NCI-H2171 (cell line): ENCODE data around the gene TCF7L2.

Source experiments
- DNase-seq: peaks from one replicate; lab custom pipeline; 2025; lab: John Stamatoyannopoulos, UW

TCF7L2 gene

DNA sequence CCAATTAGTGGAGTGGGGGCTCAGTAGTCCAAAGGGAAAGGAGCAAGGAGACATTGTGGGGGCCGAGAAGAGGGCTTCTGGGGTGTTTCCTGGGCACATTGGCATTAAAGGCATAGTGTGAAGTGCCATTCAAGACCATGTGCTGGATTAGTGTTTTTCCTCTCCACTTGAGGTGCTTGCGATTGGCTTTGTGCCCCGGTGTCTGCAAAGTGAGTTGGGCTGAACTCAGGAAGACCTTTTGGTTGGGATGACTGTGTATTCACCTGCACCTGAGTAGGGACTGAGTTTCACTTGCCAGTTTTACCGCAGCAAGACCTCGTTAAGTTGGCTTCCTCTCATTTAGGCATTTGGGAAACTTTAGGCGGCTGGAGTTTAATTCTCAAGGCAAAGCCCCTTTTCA, 73.0 kb downstream of the TCF7L2 start:
- no peak for DNase-seq

DNA sequence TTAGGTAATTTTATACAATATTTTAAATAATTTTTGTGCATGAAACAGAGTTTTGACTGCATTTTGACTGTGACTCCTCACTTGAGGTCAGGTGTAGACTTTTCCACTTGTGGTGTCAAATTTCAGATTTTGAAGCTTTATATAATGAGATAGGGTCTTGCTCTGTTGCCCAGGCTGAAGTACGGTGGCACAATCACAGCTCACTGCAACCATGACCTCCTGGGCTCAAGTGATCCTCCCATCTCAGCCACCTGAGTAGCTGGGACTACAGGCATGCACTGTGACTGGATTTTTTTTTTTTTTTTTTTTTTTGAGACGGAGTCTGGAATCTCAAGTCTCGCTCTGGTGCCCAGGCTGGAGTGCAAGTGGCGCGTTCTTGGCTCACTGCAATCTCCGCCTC, 74.9 kb downstream of the TCF7L2 start:
- DNase-seq = no peak

DNA sequence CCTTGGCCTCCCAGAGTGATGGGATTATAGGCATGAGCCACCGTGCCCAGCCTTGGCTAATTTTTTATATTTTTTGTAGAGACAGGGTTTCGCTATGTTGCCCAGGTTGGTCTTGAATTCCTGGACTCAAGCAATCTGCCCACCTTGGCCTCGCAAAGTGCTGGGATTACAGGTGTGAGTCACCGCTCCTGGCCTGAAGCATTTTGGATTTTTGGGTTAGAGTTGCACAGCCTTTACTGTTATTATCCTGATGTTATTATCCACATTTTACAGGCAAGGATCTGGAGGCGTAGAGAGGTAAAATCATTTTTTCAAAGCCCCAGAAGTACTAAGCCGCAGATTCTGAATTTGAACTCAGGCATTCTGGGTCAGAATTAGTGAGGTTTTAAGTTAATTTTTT, 75.4 kb downstream of the TCF7L2 start:
- DNase-seq = no peak

DNA sequence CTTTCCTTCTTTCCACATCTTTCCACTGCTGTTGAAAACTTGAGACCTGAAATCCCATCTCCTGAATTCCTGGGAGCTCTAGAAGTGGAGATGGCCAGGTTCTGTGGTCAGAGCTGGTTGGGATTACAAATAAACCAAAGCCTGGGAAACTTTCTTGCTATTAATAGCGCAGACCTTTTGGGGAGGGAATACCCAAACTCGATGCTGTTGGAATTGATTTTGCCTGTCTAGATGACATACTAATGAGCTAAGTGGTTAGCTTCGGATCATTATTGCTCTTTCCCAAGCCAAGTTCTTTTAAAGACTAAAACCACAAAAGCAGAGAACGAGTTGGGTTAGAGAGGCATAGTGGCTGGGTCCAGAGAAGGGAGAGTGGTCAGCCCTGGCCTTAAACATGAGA, 76.6 kb downstream of the TCF7L2 start:
- DNase-seq = no peak

DNA sequence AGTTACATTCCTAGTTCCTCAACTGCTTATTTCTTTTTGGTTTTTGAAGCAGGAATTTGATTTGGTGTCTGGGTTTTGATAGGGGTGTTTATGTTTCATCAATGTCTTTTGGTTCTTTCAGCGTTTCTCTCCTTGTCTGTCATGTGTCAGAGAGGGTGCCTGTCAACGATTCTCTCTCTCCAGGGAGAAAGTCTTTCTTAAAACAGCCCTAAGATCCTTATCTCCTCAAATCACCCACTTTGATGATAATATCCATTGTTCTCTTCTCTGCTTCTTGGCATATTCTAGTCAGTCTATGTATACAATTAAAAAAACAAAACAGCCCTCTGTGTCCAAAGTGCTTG, 77.2 kb downstream of the TCF7L2 start:
- DNase-seq = no peak

DNA sequence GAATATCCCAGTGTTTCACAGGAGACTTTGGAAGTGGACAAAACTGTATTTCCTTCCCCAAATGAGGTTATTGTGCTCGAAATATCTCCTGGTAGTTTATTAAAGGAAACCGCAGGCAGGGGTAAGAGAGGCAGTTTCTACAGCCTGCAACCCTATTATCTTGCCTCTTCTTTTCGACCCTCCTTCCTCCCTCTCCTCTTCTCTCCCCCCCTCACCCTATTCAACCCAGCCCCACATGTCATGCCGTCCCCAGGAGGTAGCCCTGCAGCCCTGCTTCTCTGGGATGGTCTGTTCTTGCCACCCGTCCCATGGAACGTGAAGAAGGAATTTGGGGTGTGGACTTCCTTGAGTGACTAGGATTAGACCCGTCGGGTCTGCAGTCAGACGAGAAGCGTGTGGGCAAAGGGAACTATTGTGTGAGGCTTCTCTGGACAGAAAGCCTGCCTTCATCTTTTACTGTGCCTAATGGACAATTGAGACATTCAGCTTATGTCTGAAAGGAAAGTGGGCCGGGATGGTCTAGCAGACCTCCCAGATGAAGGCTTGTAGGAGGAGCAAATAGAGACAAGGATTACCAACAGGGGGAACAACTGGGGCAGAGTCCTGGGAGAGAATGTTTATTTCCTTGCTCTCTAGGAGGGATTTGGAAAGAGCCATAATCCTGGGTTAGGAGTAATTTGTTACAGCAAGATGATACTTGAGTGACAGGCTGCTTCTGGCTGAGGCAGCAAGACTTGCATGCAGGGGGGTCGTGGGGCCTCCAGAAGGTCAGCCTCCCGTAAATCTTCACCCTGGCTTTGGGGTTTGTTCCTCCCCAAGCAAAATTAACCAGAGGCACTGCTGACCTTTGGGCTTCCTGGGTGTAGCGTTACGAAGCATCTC, 77.8 kb downstream of the TCF7L2 start:
- DNase-seq = no peak

DNA sequence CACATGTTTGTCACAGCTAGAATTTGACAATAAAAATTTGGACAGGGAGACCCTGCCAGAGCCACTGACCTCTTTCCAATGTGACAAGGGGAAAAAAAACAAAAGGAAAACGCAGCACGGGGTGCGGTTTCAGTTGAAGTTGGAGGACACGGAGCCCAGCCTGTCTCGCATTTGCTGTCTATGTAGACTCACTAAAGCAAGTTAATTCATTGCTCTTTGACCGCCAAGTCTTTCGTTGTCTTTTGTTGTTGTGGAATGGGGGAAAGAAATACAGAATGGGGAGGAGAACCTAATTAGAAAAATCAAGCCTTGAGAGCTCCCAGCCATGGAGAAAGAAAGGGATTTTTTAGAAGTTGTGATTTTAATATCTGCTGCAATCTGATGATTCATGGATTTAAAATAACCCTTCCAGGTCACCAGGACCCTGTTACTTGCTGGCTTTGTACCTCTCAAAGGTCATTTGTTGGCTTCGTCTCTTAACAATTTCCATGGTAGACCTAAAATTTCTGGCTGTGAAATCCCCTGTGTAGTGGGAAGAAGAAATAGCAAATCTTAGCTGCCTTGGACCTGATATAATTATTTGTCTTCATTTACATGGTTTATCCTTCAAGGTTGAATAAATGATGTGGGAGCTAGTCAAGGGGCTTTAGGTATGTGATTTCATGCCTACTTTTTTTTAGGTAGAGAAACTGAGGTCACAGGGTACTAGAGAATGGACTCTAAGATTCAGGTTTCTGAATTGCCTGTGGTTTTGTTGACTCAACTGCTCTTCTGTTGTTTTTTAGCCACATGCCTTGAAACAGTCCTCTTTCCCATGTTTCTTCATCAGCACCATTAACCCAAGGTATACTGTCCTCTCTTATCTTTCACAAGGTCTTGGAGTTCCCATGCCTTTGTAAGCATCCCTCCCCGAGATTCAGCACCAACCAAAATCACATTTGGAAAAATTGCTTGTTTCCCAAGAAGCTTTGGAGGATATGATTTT, 78.7 kb downstream of the TCF7L2 start:
- DNase-seq = no peak

DNA sequence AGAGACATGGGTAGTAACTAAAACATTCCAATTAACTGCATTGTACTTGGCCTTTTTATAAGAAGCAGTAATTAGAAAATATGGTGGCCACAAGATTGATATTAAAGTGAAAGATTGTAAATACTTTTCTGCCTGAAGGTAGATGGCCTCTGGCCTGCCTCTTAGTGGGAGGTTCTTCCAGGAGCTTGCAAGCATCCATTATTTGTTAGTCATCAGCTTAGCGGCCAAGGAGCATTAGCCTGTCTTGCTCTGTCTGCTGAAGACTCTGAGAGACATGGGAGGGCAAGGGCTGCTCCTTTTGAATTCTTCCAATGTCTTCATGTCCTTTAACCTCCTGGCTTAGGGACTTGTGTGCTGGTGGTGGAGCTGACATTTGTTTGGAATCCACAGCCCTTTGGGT, 80.4 kb downstream of the TCF7L2 start:
- DNase-seq = no peak

DNA sequence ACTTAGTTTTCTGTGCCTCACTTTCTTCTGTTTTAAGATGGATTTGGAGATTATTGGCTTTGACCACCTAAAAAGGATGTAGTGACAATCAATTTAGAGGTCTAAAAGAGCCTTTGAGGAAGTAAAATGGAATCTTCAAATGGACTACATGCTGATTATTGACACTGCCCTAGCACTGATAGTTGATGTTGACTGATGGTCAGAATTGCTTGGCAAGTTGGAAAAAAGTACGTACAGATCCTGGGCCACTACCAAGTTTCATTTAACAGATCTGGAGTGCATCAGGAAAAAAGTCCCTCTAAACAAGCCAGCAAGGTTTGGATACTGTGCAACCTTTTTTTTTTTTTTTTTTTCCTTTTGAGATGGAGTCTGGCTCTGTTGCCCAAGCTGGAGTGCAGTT, 81.1 kb downstream of the TCF7L2 start:
- no peak for DNase-seq

DNA sequence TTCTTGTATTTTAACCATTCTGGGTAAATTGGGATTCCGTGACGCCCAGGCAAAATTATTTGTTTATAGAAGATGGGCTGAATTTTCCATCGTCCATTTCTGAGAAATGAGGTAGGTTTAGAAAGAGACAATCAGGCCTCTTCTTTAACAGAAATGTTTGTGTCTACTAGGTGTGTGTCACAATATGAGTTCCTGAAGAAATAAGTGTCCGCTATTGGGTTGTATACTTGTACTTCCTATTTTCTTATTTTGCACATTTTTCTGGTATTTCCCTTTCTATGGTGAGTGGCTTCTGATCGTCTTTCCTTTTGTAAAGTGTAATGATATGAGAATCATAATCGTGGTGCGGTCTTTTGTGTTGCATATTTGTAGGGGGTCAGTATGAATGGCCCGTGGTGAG, 83.9 kb downstream of the TCF7L2 start:
- DNase-seq = no peak

DNA sequence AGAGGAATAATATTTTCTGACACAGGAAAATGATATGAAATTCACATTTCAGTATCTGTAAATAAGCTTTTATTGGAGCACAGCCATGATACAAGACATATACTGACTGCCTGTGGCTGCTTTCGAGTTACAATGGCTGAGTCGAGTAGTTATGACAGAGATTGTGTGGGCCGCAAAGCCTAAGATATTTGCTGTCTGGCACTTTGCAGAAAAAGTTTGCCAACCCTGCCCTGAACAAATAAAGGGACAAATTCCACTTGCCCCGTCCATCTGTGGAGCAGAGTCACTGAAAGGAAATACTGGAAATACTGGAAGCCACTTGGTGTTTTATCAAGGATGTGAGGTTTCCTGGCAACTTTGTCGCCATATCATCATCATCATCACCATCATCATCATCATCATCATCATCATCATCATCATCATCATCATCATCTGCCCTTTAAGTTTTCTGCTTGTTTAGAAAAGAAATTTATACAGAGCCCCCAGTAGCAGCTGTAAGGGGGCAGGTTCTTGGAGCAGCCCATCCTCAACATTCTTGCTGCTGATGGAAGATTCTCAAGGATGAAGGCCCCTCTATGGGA, 85.8 kb downstream of the TCF7L2 start:
- DNase-seq = no peak

DNA sequence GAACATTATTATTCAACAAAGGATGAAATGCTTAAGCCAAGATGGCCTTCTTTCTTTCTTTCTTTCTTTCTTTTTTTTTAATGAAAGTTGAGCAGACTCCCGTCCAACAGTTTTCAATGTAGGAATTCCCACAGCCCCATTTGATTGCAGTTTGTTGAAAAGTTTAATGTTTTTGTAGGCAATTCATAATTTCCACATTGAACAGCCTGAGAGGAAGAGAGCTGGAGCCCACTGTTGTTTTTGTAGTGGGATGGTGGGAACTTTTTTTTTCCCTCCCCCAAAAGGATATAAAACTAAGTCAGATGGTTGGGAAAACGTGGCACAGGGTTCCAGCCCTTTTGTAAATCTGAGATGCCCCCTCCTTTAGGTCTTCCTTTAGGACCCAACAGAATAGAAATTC, 86.6 kb downstream of the TCF7L2 start:
- DNase-seq = no peak

DNA sequence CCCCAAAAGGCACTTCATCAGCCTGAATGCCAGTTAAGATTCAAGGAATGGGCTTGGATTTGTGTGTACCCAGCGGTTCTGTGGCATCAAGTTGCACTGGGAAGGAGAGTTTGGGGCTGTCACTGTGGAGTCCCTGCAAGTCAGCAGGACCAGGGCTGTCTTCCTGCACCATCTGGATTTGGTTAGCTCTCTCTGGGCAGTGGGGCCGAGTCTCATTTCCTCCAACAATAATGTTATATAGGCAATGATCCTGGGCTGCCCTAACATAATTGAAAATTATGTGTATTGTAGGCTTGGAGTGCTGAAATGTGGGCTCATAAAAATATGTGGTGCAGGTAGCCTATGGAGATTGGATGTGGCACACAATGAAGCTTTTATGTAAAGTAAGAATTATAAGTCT, 87.2 kb downstream of the TCF7L2 start:
- no peak for DNase-seq

DNA sequence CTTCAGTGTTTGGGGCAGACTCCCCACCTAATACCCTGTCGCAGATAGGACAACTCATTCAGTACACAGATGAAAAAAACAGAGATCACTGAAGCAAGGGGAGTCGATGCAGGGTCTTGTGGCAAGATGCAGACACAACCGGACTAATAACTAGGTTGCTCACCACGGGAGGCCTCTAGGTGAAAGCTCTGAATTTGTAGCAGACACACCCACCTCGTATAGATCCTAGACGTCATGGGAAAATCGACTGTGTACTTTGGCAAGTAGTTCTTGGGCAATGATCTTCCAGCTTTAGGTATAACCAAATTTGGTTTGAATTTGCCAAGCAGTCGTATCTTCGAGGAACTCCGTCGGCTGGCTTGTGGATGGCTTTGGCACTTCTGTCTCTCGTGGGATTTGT, 88.1 kb downstream of the TCF7L2 start:
- DNase-seq = no peak

DNA sequence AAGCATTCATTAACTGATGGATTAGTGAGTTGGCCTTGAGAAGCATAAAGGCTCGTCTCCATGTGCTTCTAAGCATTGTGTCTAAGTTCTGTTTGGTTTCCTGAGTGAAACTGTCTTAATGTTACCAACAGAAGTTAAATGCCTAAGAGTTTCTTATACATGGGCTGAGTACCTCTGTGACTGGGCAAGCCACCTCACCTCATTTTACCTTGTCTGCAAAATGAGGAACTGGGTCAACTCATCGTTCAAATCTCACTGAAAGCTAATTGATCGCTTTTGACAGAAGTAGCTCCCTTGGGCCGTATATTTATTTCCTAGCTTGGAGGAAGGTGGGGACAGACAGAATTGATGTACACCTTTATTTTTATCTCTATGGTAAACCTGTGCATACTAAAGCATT, 88.9 kb downstream of the TCF7L2 start:
- DNase-seq = no peak

DNA sequence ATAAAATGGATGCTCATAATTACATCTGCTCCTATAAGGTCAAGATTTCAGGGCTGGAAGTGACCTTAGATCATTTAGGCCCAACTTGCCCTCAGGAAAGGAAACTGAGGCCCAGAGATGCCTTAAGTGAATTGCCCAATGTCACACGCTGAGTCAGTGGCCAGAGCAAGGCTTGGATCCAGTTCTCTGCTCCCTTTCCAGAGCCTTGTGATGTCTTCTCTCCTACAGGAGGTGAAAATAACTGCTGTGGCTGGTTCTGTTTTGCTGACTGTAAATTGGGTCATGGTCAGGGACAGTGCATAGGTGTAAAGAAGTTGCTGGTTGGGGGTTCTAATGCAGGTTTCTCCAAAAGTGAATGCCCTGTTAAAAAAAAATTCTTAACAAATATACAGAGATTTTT, 91.3 kb downstream of the TCF7L2 start:
- DNase-seq = no peak

DNA sequence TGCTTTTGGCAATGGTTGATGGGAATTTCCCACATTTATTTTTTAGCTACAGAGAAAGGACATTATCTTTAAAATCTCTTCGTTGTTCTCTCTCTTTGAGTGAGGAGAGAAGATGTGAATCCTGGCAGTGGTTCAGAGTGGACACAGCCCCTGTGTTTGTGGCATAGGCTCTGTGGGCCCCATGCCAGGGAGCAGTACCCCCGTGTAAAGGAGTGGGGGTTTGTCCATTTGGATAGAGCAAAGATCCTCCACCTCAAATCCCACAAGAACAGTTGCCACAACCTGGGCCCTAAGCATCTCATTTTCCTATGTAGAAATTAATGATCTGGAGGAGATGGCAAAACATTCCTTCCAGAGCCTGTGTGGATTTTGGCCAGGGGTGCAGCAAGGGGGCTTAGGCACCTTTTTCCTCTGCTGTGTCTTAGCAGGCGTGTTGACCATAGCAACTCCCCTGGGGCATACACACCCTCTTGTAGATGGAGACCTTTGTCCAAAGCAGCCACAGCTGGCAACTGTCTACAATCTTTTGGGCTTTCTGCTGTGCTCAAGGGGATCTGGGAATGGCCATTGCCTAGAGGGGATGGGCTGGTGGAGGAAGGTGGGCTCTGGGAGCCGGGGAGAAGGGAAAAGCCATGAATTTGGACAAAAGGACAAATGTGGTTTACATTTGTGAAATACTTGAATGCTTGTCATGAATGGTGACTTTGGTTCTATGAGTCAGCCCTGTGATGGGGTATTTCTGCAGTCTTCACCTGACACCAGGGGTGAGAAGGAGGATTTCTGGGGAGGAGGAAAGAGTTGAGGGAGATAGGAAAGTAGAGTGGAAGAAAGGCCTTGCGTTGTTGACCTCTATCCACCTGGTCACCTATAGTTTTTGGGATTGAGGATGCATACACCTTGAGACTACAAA, 92.0 kb downstream of the TCF7L2 start:
- no peak for DNase-seq

DNA sequence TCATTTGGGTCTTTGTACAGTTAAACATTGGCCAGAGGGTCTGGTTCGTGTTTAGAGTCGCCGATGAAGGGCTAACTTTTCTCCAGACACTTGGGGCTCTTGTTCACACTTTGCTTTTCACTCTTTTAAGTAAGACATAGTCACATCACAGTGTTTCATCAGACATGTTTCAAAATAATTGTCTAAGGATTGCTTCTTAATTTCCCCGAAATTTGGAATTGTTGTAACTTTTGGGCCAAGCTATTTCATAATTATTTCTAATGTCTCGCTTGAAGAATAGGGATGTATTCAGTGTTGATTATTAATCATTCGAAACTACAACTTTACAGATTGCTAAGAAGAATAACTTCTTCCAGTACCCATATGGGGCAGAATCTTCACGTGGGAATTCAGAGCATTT, 92.8 kb downstream of the TCF7L2 start:
- no peak for DNase-seq

DNA sequence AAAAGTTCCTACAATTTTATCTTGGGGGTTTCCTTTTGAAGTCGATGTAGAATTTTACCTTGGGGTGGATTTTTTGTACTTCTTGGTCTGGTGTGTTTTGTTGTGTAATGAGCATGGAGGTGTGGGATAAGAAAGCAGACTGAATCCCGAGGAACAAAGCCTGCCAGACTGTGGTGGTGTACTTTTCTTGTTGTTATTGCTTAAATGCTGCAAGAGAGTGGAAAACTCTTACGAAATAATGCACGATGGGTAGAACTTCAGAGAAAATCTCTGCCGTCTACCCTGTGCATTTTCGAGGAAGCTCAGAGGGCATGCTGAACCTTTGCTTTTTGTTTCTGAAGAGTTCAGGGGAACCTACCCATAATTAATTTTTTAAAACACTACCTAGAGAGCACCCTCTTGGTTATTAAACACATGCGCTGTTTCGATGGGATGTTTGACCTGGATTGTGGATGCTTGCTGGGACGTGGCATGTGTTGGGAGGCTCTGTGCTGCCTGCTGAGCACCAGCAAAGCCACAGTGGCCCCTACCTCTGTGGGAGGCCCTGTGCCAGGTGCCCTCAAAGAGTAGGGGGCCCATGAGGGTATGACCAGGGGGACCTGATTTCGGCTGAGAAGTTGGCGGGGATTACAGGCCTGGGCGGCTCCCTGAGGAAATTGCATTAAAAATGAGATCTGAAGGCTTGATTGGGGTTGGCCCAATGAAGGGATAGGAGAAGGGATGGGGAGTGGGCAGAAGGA, 94.1 kb downstream of the TCF7L2 start:
- DNase-seq = no peak

DNA sequence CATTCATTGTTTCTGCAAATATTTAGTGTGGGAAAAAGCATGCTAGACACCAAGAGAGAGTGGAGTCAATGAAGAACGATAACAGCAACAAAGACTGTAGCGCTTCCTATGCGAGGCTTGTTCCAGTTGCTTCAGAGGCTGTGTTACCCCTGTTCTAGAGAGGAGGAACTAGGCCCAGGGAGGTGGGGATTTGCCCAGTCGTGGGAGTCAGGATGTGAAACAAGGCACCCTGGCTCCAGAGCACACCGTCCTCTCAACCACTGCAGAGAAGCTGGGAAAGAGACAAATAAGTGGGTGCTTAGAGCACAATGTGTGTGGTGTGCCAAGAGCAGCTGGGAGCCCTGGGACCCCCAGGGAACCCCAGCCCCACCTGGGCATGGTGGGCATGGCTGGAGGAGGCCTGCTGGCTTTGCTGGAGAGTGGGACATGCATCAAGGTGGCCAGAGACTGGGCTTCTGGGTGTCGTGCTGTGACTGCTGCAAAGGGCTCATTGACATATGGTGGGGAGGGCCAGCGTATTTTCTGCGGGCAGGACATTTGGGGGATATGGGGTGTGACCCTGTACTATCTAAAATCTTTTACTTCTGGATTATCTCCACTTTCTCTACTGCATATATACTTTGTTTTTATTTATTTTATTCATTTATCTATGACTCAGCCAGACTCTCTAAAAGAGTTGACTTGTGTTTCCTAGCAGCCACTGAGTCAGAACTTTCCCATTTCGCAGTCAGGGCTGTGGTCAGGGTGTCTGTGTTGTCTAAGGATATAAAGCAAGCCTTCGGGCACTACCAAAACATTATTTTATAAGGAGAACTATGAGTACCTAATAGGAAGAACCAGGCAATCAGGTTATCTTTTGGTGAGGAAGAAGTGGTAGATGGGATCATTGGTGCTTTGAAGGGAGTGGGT, 95.4 kb downstream of the TCF7L2 start:
- no peak for DNase-seq
